Spleen (tissue), 7 donors: ENCODE results near the gene RFXANK.

Experiments used
- POLR2A ChIP-seq, 3 donors: fragments of 450-650 bp; IDR thresholded peaks; one replicate each; pipeline ENCODE4 v1.5.1; 2017; ENCODE audit warnings: antibody characterized with exemption in 3 of 3, mild to moderate bottlenecking in 1 of 3
- TF ChIP-seq, protein P1 (sequence below), 11 experiments: fragments of 200-600 bp in 7 of 11; fragments of 450-650 bp in 4 of 11; sonication (generic) in 4 of 11; IDR thresholded peaks in 8 of 11; conservative IDR thresholded peaks in 3 of 11; 1 replicate in 7 of 11; 2 replicates in 4 of 11; pipeline versions ENCODE4 v1.4.0 to v1.8.0; 2016 to 2021; ENCODE audit warnings: antibody characterized with exemption in 11 of 11, inconsistent platforms in 4 of 11, mild to moderate bottlenecking in 1 of 11
- donor health status: DM: no; HTN: no; CAD: no; lungs with moderate emphysema.
- donor health status: DM: no; HTN: no; CAD: no.
- donor health status: DM: no; HTN: no; CAD: no.

DNA sequence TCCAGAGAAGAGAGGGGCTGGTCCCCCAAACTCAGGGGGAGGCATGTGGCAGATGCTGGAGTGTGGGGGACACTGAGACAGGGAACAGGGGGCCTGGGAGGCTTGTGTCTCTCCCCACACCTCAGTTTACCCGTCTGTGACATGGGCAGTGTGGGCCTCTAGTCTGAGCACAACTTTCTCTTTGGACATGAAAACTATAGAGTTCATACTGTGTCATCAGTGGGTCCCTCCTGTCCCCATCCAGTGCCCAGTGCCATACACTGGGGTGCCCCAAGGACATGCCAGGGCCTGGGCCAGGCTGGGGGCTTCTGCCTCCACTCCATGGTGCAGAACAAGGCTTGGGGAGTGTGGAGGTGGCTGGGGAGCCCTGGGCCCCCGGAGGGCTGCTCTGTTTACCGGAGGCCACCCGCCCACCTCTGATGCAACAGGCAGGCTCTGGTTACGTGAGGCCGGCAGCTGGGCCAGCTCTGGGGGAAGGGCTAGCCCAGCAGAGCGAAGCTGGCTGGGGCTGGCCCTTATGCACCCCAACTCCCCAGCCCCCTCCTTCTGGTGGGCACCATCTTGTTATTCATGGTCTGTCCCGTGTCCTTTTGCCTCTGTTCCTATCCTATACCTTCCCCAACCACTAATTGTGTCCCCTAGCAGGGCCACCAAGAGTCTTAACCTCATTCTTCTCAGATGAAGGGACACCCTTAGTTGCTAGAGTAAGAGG, 20.1 kb upstream of the RFXANK start:
- TF ChIP-seq, protein P1, sequence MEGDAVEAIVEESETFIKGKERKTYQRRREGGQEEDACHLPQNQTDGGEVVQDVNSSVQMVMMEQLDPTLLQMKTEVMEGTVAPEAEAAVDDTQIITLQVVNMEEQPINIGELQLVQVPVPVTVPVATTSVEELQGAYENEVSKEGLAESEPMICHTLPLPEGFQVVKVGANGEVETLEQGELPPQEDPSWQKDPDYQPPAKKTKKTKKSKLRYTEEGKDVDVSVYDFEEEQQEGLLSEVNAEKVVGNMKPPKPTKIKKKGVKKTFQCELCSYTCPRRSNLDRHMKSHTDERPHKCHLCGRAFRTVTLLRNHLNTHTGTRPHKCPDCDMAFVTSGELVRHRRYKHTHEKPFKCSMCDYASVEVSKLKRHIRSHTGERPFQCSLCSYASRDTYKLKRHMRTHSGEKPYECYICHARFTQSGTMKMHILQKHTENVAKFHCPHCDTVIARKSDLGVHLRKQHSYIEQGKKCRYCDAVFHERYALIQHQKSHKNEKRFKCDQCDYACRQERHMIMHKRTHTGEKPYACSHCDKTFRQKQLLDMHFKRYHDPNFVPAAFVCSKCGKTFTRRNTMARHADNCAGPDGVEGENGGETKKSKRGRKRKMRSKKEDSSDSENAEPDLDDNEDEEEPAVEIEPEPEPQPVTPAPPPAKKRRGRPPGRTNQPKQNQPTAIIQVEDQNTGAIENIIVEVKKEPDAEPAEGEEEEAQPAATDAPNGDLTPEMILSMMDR (IDR thresholded peaks at IDR 0.05 in 8 of 11, conservative IDR thresholded peaks at IDR 0.05 in 3 of 11) = no peak
- no peak for TF ChIP-seq POLR2A (IDR thresholded peaks at IDR 0.05)
